ENCODE data around the gene ARMC3.
A peak's percentile ranks its signal among the peaks of the same experiment; 100 is the strongest.

The ARMC3 gene, protein sequence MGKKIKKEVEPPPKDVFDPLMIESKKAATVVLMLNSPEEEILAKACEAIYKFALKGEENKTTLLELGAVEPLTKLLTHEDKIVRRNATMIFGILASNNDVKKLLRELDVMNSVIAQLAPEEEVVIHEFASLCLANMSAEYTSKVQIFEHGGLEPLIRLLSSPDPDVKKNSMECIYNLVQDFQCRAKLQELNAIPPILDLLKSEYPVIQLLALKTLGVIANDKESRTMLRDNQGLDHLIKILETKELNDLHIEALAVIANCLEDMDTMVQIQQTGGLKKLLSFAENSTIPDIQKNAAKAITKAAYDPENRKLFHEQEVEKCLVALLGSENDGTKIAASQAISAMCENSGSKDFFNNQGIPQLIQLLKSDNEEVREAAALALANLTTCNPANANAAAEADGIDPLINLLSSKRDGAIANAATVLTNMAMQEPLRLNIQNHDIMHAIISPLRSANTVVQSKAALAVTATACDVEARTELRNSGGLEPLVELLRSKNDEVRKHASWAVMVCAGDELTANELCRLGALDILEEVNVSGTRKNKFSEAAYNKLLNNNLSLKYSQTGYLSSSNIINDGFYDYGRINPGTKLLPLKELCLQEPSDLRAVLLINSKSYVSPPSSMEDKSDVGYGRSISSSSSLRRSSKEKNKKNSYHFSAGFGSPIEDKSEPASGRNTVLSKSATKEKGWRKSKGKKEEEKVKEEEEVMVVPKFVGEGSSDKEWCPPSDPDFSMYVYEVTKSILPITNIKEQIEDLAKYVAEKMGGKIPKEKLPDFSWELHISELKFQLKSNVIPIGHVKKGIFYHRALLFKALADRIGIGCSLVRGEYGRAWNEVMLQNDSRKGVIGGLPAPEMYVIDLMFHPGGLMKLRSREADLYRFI

DNA sequence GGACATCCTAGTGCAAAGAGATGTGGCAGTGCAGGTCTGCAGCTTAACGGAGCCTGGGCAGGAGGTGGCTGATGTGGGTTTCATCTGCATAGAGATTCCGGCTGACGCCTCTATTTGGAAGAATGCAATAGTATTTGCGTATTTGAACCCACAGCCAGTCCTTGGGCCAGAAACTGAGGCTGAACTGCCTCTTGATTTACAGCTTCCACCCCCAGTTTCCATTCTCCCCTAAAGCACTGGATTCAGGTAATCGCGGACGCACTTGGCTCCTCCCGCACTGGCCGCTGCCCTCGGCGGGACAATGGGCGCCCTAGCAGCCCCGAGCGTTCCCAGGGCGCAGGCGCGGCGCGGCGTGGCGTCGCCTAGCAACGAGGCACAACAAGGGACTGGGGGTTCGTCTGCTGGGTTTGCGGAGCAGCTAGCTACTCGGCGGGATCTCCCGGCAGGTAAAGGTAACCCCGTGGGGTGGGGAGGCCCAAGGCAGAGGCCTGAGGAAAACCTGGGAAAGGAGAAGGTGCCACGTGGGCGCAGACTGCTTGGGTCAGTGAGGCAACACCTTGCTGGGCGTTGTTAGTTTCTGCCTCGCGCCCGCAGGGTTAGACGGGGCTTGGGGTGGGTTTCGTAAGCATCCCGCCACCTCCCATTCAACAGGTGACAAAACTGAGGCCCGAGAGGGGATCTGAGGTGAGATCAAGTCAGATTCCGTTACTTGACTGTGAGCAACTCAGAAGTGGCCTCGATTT is at the start of gene ARMC3:
Gene ARMC3, plus strand, starts transcription at position 393 of the 743 bp plus-strand sequence. CDS start 3,944 bp downstream, outside the sequence.
- TF ChIP-seq POLR2AphosphoS5 (IDR thresholded peaks at IDR 0.05; ENCODE audit: borderline replicate concordance, low read depth, low read length) (no peak), EZH2 (IDR thresholded peaks at IDR 0.05) (no peak), FOXP2 (optimal IDR thresholded peaks at IDR 0.05; ENCODE audit: control extremely low read depth, extremely low read length, insufficient read depth) (no peak)
- Histone ChIP-seq H3K27ac (no peak within 1 kb of the TSS), H3K4me3 (no peak within 1 kb of the TSS), H3K36me3 (ENCODE audit: insufficient read depth, low read length) (no peaks in the 10 kb centered on the region), H3K9ac (ENCODE audit: insufficient read length) (no peak within 1 kb of the TSS), H3K9me3 (ENCODE audit: low read depth, low read length) (no peaks in the 10 kb centered on the region)
- no peak for DNase-seq (ENCODE audit: low read depth, low spot score)

GRCh38 chr10:22891797-22892196 is 36.1 kb upstream of the ARMC3 start:
- DNase-seq (ENCODE audit: low read depth, low spot score): no peak
- H3K36me3 ChIP-seq (ENCODE audit: insufficient read depth, low read length): no peaks in the 10 kb centered on the region
- no peak overlapping the region for H3K9ac ChIP-seq (ENCODE audit: insufficient read length)
- H3K9me3 ChIP-seq (ENCODE audit: low read depth, low read length): no peaks in the 10 kb centered on the region
- H3K27ac ChIP-seq: no peak overlapping the region
- TF ChIP-seq FOXP2 (optimal IDR thresholded peaks at IDR 0.05; ENCODE audit: control extremely low read depth, extremely low read length, insufficient read depth) (no peak), POLR2AphosphoS5 (IDR thresholded peaks at IDR 0.05; ENCODE audit: borderline replicate concordance, low read depth, low read length) (no peak), EZH2 (IDR thresholded peaks at IDR 0.05) (no peak)
- no peak overlapping the region for H3K4me3 ChIP-seq

DNA sequence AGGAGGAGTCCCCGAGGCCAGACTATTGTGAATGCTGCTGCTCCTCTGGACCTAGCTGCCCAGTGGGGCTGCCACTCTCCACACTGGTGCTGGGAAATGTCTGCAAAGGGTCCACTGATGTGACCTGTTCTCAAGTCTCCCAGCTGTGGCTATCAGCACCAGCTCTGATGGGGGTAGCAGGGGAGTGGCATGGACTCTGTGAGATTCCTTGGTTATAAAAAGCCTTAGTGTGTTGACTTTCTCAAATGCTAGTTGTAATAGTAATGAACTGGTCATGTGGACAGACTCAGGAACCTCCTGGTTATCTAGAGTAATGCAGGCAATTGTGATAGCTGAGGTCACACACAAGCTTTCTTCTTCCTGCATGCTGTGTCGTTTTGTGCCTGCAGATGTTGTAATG is 34.1 kb upstream of the ARMC3 start:
- no peak for DNase-seq (ENCODE audit: low read depth, low spot score)

DNA sequence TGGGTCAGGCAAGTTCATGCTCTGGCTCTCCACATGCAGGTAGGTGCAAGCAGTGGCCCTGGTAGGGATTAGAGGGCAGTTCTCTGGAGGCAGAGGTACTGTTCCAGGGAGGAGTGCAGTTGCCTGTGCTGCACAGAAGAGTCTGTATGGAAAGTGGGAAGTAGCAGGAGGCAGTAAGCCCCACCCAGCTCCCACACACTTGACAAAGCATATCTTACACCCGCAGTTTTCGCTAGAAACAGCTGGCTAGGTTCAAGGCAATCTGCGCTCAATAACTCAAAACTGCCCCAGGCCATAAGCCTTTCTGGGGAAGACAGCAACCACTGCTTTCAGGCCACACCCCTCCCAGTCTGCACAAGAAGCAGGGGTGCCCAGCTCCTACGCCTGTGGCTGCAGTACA is 33.1 kb upstream of the ARMC3 start:
- Histone ChIP-seq H3K9ac (ENCODE audit: insufficient read length) (no peak overlapping the region), H3K4me3 (peak overlapping the region; percentile 69), H3K9me3 (ENCODE audit: low read depth, low read length) (no peaks in the 10 kb centered on the region), H3K36me3 (ENCODE audit: insufficient read depth, low read length) (no peaks in the 10 kb centered on the region), H3K27ac (peak overlapping the region; percentile 64; the same call in 1 of the 2 replicates)
- TF ChIP-seq POLR2AphosphoS5 (IDR thresholded peaks at IDR 0.05; ENCODE audit: borderline replicate concordance, low read depth, low read length) (no peak), EZH2 (IDR thresholded peaks at IDR 0.05) (no peak), FOXP2 (optimal IDR thresholded peaks at IDR 0.05; ENCODE audit: control extremely low read depth, extremely low read length, insufficient read depth) (no peak)
- peak; percentile 74 for DNase-seq (ENCODE audit: low read depth, low spot score)

More for the DNA sequence above, 34.1 kb upstream of the ARMC3 start:
- H3K9ac ChIP-seq (ENCODE audit: insufficient read length): no peak overlapping the region
- no peaks in the 10 kb centered on the region for H3K9me3 ChIP-seq (ENCODE audit: low read depth, low read length)
- no peaks in the 10 kb centered on the region for H3K36me3 ChIP-seq (ENCODE audit: insufficient read depth, low read length)
- no peak overlapping the region for H3K4me3 ChIP-seq
- TF ChIP-seq POLR2AphosphoS5 (IDR thresholded peaks at IDR 0.05; ENCODE audit: borderline replicate concordance, low read depth, low read length) (no peak), FOXP2 (optimal IDR thresholded peaks at IDR 0.05; ENCODE audit: control extremely low read depth, extremely low read length, insufficient read depth) (no peak), EZH2 (IDR thresholded peaks at IDR 0.05) (no peak)
- H3K27ac ChIP-seq: no peak overlapping the region

- DNase-seq (ENCODE audit: low read depth, low spot score): no peak
- Histone ChIP-seq H3K9me3 (ENCODE audit: low read depth, low read length) (no peaks in the 10 kb centered on the region), H3K36me3 (ENCODE audit: insufficient read depth, low read length) (no peaks in the 10 kb centered on the region), H3K27ac (peak overlapping the region; percentile 64), H3K4me3 (peak overlapping the region; percentile 69), H3K9ac (ENCODE audit: insufficient read length) (no peak overlapping the region)
- TF ChIP-seq POLR2AphosphoS5 (IDR thresholded peaks at IDR 0.05; ENCODE audit: borderline replicate concordance, low read depth, low read length) (no peak), FOXP2 (optimal IDR thresholded peaks at IDR 0.05; ENCODE audit: control extremely low read depth, extremely low read length, insufficient read depth) (peak; percentile 14), EZH2 (IDR thresholded peaks at IDR 0.05) (no peak)
Observed at GRCh38 chr10:22895252-22895651, 32.6 kb upstream of the ARMC3 start.

- TF ChIP-seq POLR2AphosphoS5 (IDR thresholded peaks at IDR 0.05; ENCODE audit: borderline replicate concordance, low read depth, low read length) (no peak), EZH2 (IDR thresholded peaks at IDR 0.05) (no peak), FOXP2 (optimal IDR thresholded peaks at IDR 0.05; ENCODE audit: control extremely low read depth, extremely low read length, insufficient read depth) (no peak)
- Histone ChIP-seq H3K9me3 (ENCODE audit: low read depth, low read length) (no peaks in the 10 kb centered on the region), H3K36me3 (ENCODE audit: insufficient read depth, low read length) (no peaks in the 10 kb centered on the region), H3K9ac (ENCODE audit: insufficient read length) (no peak overlapping the region), H3K27ac (no peak overlapping the region), H3K4me3 (no peak overlapping the region)
- no peak for DNase-seq (ENCODE audit: low read depth, low spot score)
Observed at GRCh38 chr10:22897371-22897770, 30.5 kb upstream of the ARMC3 start.

GRCh38 chr10:22899307-22899706 is 28.5 kb upstream of the ARMC3 start:
- H3K27ac ChIP-seq: no peak overlapping the region
- no peak overlapping the region for H3K9ac ChIP-seq (ENCODE audit: insufficient read length)
- H3K4me3 ChIP-seq: no peak overlapping the region
- no peaks in the 10 kb centered on the region for H3K36me3 ChIP-seq (ENCODE audit: insufficient read depth, low read length)
- no peak for TF ChIP-seq FOXP2 (optimal IDR thresholded peaks at IDR 0.05; ENCODE audit: control extremely low read depth, extremely low read length, insufficient read depth)
- no peak for TF ChIP-seq POLR2AphosphoS5 (IDR thresholded peaks at IDR 0.05; ENCODE audit: borderline replicate concordance, low read depth, low read length)
- TF ChIP-seq EZH2 (IDR thresholded peaks at IDR 0.05): no peak
- no peak for DNase-seq (ENCODE audit: low read depth, low spot score)
- no peaks in the 10 kb centered on the region for H3K9me3 ChIP-seq (ENCODE audit: low read depth, low read length)
